Measurements from ENCODE around the gene LRP11.

- TF ChIP-seq EZH2 (IDR thresholded peaks at IDR 0.05; ENCODE audit: insufficient read depth, poor library complexity, severe bottlenecking) = no peak
- TF ChIP-seq EZH2phosphoT487 (IDR thresholded peaks at IDR 0.05; ENCODE audit: insufficient read depth, low read depth) = no peak
Observed at GRCh38 chr6:149899486-149899885, 35.3 kb upstream of the LRP11 start.

Data from GM23248 (cell line).